Erythroblast (primary cell): ENCODE results near the gene FCRL3.

Experiments
- GATA1 ChIP-seq: IDR thresholded peaks from 2 replicates; pipeline ENCODE4 v1.6.1; 2011; ENCODE audit warnings: low read depth, mild to moderate bottlenecking, control low read depth, low read length, moderate library complexity
- POLR2A ChIP-seq: IDR thresholded peaks from 2 replicates; pipeline ENCODE4 v1.6.1; 2011; ENCODE audit warnings: mild to moderate bottlenecking, low read length

GRCh38 chr1:157704878-157705277 is 4.3 kb upstream of the FCRL3 start:
- no peak for TF ChIP-seq POLR2A
- TF ChIP-seq GATA1, result no peak
